ENCODE data around the gene ANXA1.

ANXA1 gene

GRCh38 chr9:73200694-73201452 lies 49.2 kb downstream of the ANXA1 start:
- no peaks in the 10 kb centered on the region for H3K27me3 ChIP-seq (ENCODE audit: insufficient read depth, low read length)
- H3K27ac ChIP-seq (ENCODE audit: low read depth, low read length, poor library complexity, severe bottlenecking) = no peak overlapping the region
- H3K4me2 ChIP-seq (ENCODE audit: low read length) = no peak overlapping the region
- no peak overlapping the region for H3K4me3 ChIP-seq (ENCODE audit: low read depth, low read length, poor library complexity, severe bottlenecking)
- no peaks in the 10 kb centered on the region for H3K4me1 ChIP-seq (ENCODE audit: insufficient read depth, low read length, severe bottlenecking)
- no peaks in the 10 kb centered on the region for H4K20me1 ChIP-seq (ENCODE audit: insufficient read depth, low read length)
- no peak overlapping the region for H3K9ac ChIP-seq (ENCODE audit: low read length)
- H3K9me2 ChIP-seq (ENCODE audit: low read depth, low read length) = no peaks in the 10 kb centered on the region
- H3K9me3 ChIP-seq (ENCODE audit: low read length) = no peaks in the 10 kb centered on the region
- H3K36me3 ChIP-seq (ENCODE audit: insufficient read depth, low read length) = no peaks in the 10 kb centered on the region
- no peaks in the 10 kb centered on the region for H3K79me2 ChIP-seq (ENCODE audit: insufficient read depth, low read length)
- H3F3A ChIP-seq (ENCODE audit: insufficient read depth, low read length) = no peaks in the 10 kb centered on the region
- H2AFZ ChIP-seq (ENCODE audit: low read length) = no peak overlapping the region
- TF ChIP-seq, protein P1, sequence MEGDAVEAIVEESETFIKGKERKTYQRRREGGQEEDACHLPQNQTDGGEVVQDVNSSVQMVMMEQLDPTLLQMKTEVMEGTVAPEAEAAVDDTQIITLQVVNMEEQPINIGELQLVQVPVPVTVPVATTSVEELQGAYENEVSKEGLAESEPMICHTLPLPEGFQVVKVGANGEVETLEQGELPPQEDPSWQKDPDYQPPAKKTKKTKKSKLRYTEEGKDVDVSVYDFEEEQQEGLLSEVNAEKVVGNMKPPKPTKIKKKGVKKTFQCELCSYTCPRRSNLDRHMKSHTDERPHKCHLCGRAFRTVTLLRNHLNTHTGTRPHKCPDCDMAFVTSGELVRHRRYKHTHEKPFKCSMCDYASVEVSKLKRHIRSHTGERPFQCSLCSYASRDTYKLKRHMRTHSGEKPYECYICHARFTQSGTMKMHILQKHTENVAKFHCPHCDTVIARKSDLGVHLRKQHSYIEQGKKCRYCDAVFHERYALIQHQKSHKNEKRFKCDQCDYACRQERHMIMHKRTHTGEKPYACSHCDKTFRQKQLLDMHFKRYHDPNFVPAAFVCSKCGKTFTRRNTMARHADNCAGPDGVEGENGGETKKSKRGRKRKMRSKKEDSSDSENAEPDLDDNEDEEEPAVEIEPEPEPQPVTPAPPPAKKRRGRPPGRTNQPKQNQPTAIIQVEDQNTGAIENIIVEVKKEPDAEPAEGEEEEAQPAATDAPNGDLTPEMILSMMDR (IDR thresholded peaks at IDR 0.05; ENCODE audit: low read length) = peak; percentile 61
- no peak for TF ChIP-seq EZH2 (IDR thresholded peaks at IDR 0.05; ENCODE audit: borderline replicate concordance, low read length)

- no peak overlapping the region for H3K4me3 ChIP-seq (ENCODE audit: low read depth, low read length, poor library complexity, severe bottlenecking)
- no peaks in the 10 kb centered on the region for H3K36me3 ChIP-seq (ENCODE audit: insufficient read depth, low read length)
- no peaks in the 10 kb centered on the region for H3K9me2 ChIP-seq (ENCODE audit: low read depth, low read length)
- H3K9ac ChIP-seq (ENCODE audit: low read length) = no peak overlapping the region
- no peak overlapping the region for H3K4me2 ChIP-seq (ENCODE audit: low read length)
- no peaks in the 10 kb centered on the region for H3F3A ChIP-seq (ENCODE audit: insufficient read depth, low read length)
- H3K27me3 ChIP-seq (ENCODE audit: insufficient read depth, low read length) = no peaks in the 10 kb centered on the region
- H3K4me1 ChIP-seq (ENCODE audit: insufficient read depth, low read length, severe bottlenecking) = no peaks in the 10 kb centered on the region
- no peaks in the 10 kb centered on the region for H4K20me1 ChIP-seq (ENCODE audit: insufficient read depth, low read length)
- no peaks in the 10 kb centered on the region for H3K79me2 ChIP-seq (ENCODE audit: insufficient read depth, low read length)
- H3K27ac ChIP-seq (ENCODE audit: low read depth, low read length, poor library complexity, severe bottlenecking) = no peak overlapping the region
- TF ChIP-seq, protein P1 (IDR thresholded peaks at IDR 0.05; ENCODE audit: low read length) = no peak
- TF ChIP-seq EZH2 (IDR thresholded peaks at IDR 0.05; ENCODE audit: borderline replicate concordance, low read length) = no peak
- no peak overlapping the region for H2AFZ ChIP-seq (ENCODE audit: low read length)
- H3K9me3 ChIP-seq (ENCODE audit: low read length) = no peaks in the 10 kb centered on the region
These were observed 51.3 kb downstream of the ANXA1 start for GRCh38 chr9:73202980-73203379.

DNA sequence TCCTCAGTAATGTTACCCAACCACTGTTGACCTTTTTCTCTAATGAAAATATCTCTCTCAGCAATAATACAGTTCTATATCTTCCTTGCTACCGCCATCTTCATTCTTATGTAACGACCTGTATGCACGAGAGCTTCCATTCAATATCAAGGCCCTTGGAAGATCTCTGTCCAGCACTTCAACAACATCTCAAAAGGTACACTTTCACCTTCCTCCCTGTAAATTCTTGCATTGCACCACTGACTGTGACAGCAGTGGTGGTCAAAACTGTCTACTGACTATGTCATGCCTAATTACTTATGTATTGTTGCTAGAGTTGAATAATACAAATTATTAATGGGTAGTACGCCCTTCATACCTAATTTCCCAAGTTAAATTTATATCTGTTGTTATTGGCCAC lies 53.3 kb downstream of the ANXA1 start:
- no peaks in the 10 kb centered on the region for H3K36me3 ChIP-seq (ENCODE audit: insufficient read depth, low read length)
- no peaks in the 10 kb centered on the region for H3K79me2 ChIP-seq (ENCODE audit: insufficient read depth, low read length)
- H3K4me3 ChIP-seq (ENCODE audit: low read depth, low read length, poor library complexity, severe bottlenecking) = no peak overlapping the region
- H4K20me1 ChIP-seq (ENCODE audit: insufficient read depth, low read length) = no peaks in the 10 kb centered on the region
- no peak overlapping the region for H2AFZ ChIP-seq (ENCODE audit: low read length)
- H3K4me1 ChIP-seq (ENCODE audit: insufficient read depth, low read length, severe bottlenecking) = no peaks in the 10 kb centered on the region
- no peak overlapping the region for H3K27ac ChIP-seq (ENCODE audit: low read depth, low read length, poor library complexity, severe bottlenecking)
- H3K27me3 ChIP-seq (ENCODE audit: insufficient read depth, low read length) = no peaks in the 10 kb centered on the region
- no peak overlapping the region for H3K9ac ChIP-seq (ENCODE audit: low read length)
- TF ChIP-seq, protein P1 (IDR thresholded peaks at IDR 0.05; ENCODE audit: low read length) = no peak
- TF ChIP-seq EZH2 (IDR thresholded peaks at IDR 0.05; ENCODE audit: borderline replicate concordance, low read length) = no peak
- no peak overlapping the region for H3K4me2 ChIP-seq (ENCODE audit: low read length)
- no peaks in the 10 kb centered on the region for H3K9me3 ChIP-seq (ENCODE audit: low read length)
- H3F3A ChIP-seq (ENCODE audit: insufficient read depth, low read length) = no peaks in the 10 kb centered on the region
- no peaks in the 10 kb centered on the region for H3K9me2 ChIP-seq (ENCODE audit: low read depth, low read length)

All from OCI-LY1 (cell line).